Neuronal stem cell (in vitro differentiated cells): ENCODE data around the gene SPATA20.

Experiments used
- DNase-seq: peaks from one replicate; pipeline ENCODE4 v3.0.0-alpha.2; 2013; ENCODE audit warnings: low spot score
- H2AFZ ChIP-seq: one replicate; pipeline ENCODE4 v1.6.1; 2013; ENCODE audit warnings: mild to moderate bottlenecking, low read length, inconsistent platforms
- H2AK5ac ChIP-seq: 2 replicates; pipeline ENCODE4 v1.6.1; 2013; ENCODE audit warnings: low read depth, mild to moderate bottlenecking, inconsistent platforms, low read length, moderate library complexity, mixed read lengths
- H2BK120ac ChIP-seq: 2 replicates; pipeline ENCODE4 v1.6.1; 2013; ENCODE audit warnings: low read depth, mild to moderate bottlenecking, inconsistent platforms, low read length, moderate library complexity, mixed read lengths
- H2BK12ac ChIP-seq: one replicate; pipeline ENCODE4 v1.6.1; 2013; ENCODE audit warnings: low read length, inconsistent platforms
- H2BK15ac ChIP-seq: 2 replicates; pipeline ENCODE4 v1.6.1; 2013; ENCODE audit warnings: mild to moderate bottlenecking, low read length, inconsistent platforms, mixed read lengths
- H2BK5ac ChIP-seq: one replicate; pipeline ENCODE4 v1.6.1; 2013; ENCODE audit warnings: inconsistent platforms, mild to moderate bottlenecking, low read length, moderate library complexity
- H3K14ac ChIP-seq: one replicate; pipeline ENCODE4 v1.6.1; 2013; ENCODE audit warnings: low read length, inconsistent platforms
- H3K18ac ChIP-seq: 2 replicates; pipeline ENCODE4 v1.6.1; 2013; ENCODE audit warnings: low read length, inconsistent platforms
- H3K23ac ChIP-seq: 2 replicates; pipeline ENCODE4 v1.6.1; 2013; ENCODE audit warnings: low read depth, mild to moderate bottlenecking, mixed read lengths, low read length, inconsistent platforms; ENCODE audit not compliant: poor library complexity
- H3K27ac ChIP-seq: replicated peaks from 3 replicates; pipeline ENCODE4 v1.5.1; 2013; ENCODE audit warnings: low read length, inconsistent platforms
- H3K27me3 ChIP-seq, 3 experiments: 2 replicates each; pipeline ENCODE4 v1.6.1; 2013; ENCODE audit warnings: low read length in 3 of 3, mild to moderate bottlenecking in 2 of 3, inconsistent platforms in 1 of 3, low read depth in 1 of 3, mixed read lengths in 1 of 3, moderate library complexity in 1 of 3; ENCODE audit not compliant: control insufficient read depth in 3 of 3, insufficient read depth in 3 of 3
- H3K36me3 ChIP-seq, 2 donors: replicated peaks in 1 of 2; 2 replicates each; pipeline ENCODE4 v1.6.1; 2013; ENCODE audit warnings: low read length in 2 of 2; ENCODE audit not compliant: control insufficient read depth in 2 of 2, insufficient read depth in 2 of 2
- H3K4ac ChIP-seq: 2 replicates; pipeline ENCODE4 v1.6.1; 2013; ENCODE audit warnings: inconsistent platforms, mild to moderate bottlenecking, low read length, moderate library complexity
- H3K4me1 ChIP-seq, 2 donors: 1 replicate in 1 of 2; 2 replicates in 1 of 2; pipeline ENCODE4 v1.6.1; 2013; ENCODE audit warnings: low read length in 2 of 2, low read depth in 1 of 2; ENCODE audit not compliant: control insufficient read depth in 2 of 2, insufficient read depth in 1 of 2
- H3K4me2 ChIP-seq: one replicate; pipeline ENCODE4 v1.6.1; 2013; ENCODE audit warnings: mild to moderate bottlenecking, low read length, inconsistent platforms; ENCODE audit not compliant: insufficient read depth, poor library complexity, severe bottlenecking
- H3K4me3 ChIP-seq, 2 donors: 2 replicates each; pipeline ENCODE4 v1.5.1; 2013; ENCODE audit warnings: low read length in 2 of 2, mild to moderate bottlenecking in 2 of 2, inconsistent platforms in 1 of 2, moderate library complexity in 1 of 2
- H3K79me1 ChIP-seq: one replicate; pipeline ENCODE4 v1.6.1; 2013; ENCODE audit warnings: low read depth, mild to moderate bottlenecking, inconsistent platforms, low read length, moderate library complexity
- H3K9ac ChIP-seq: one replicate; pipeline ENCODE4 v1.6.1; 2013; ENCODE audit warnings: mild to moderate bottlenecking, low read depth, low read length, inconsistent platforms; ENCODE audit not compliant: poor library complexity
- H3K9me3 ChIP-seq, 2 donors: replicated peaks in 1 of 2; 2 replicates each; pipeline versions ENCODE3 to v1.6.1; 2013; ENCODE audit warnings: low read length in 2 of 2, mild to moderate bottlenecking in 2 of 2, inconsistent platforms in 1 of 2, low read depth in 1 of 2, mixed read lengths in 1 of 2, moderate library complexity in 1 of 2; ENCODE audit not compliant: control insufficient read depth in 2 of 2, insufficient read depth in 1 of 2
- H4K8ac ChIP-seq: one replicate; pipeline ENCODE4 v1.6.1; 2013; ENCODE audit warnings: low read depth, mild to moderate bottlenecking, inconsistent platforms, low read length, moderate library complexity
- H4K91ac ChIP-seq: one replicate; pipeline ENCODE4 v1.6.1; 2013; ENCODE audit warnings: low read length, low read depth, mild to moderate bottlenecking, inconsistent platforms; ENCODE audit not compliant: poor library complexity
- WGBS, 2 donors: extraction: QIAGEN DNeasy Blood & Tissue Kit; methylation state at CpG; one replicate each; pipeline ENCODE4 v1.1.7; 2013; ENCODE audit warnings: missing lambda C conversion rate in 2 of 2, mixed read lengths in 1 of 2; ENCODE audit not compliant: insufficient read length in 2 of 2, insufficient replicate concordance in 1 of 2; ENCODE audit errors: extremely low coverage in 2 of 2; 5-methylcytosine and 5-hydroxymethylcytosine counted together

The SPATA20 gene

DNA sequence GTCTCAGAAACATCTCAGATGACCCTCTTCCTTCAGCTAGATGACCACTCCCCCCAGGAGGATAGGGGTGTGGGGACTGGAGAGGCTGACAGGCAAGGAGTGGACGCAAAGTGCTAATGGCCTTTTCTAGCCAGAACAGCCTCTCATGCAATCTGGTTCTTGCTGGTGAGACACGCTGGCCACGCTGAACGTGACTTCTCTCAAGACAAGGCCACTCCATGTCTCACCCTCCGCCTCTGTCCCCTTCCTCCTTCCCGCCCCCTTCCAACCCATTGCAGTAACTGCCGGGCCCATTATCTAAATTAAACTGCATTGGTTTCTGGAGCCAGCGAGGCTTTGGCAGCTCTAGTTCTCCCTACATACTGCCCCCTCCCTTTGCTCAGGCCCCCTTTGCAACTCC, 23.1 kb downstream of the SPATA20 start:
- Histone ChIP-seq H3K4ac (no peak overlapping the region), H2BK12ac (no peak overlapping the region), H3K9me3 (no peaks in the 10 kb centered on the region), H3K36me3 (no peaks in the 10 kb centered on the region), H2AK5ac (peak overlapping the region; percentile 57), H3K4me2 (no peak overlapping the region), H3K23ac (no peak overlapping the region), H3K79me1 (no peaks in the 10 kb centered on the region), H3K27ac (no peak overlapping the region), H2AFZ (no peak overlapping the region), H4K8ac (no peak overlapping the region), H3K9ac (peak overlapping the region; percentile 85), H2BK120ac (no peak overlapping the region), H3K18ac (peak overlapping the region; percentile 92), H3K14ac (no peak overlapping the region), H2BK5ac (no peak overlapping the region), H2BK15ac (no peak overlapping the region), H3K4me1 (peaks cover 33 to 35% of the 10 kb centered on the region in 2 donors), H3K27me3 (no peaks in the 10 kb centered on the region), H4K91ac (no peak overlapping the region), H3K4me3 (no peak overlapping the region)
- no CpG with 5 or more reads among the region's 8 CpGs for WGBS, 2 donors
- no peak for DNase-seq

DNA sequence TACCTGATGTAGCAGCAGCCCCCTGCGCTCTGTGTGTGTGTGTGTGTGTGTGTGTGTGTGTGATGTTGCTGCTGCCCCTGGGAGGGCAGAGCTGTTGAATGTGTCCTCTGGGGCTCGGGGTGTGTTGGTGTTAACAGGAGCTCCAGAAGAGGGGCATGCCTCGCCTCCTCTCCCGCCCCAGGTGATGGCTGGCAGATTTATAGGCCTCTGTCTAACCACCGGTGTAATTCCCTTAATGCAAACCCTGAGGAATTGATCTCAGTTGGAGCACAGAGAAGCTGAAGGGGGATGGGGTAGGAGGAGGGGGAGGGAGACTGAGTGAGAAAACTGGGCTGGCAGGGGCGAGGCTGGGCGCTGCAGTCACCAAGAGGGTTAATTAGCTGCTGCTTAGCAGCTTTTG, 23.6 kb downstream of the SPATA20 start:
- Histone ChIP-seq H3K18ac (peak overlapping the region; percentile 92), H4K91ac (no peak overlapping the region), H3K27ac (no peak overlapping the region), H2BK12ac (no peak overlapping the region), H2AFZ (no peak overlapping the region), H3K9ac (peak overlapping the region; percentile 85), H3K27me3 (no peaks in the 10 kb centered on the region), H2BK120ac (no peak overlapping the region), H3K9me3 (no peaks in the 10 kb centered on the region), H3K4ac (no peak overlapping the region), H3K36me3 (no peaks in the 10 kb centered on the region), H2AK5ac (peak overlapping the region; percentile 57), H3K79me1 (no peaks in the 10 kb centered on the region), H3K14ac (no peak overlapping the region), H3K23ac (no peak overlapping the region), H2BK5ac (no peak overlapping the region), H2BK15ac (no peak overlapping the region), H3K4me2 (no peak overlapping the region), H3K4me3 (no peak overlapping the region), H3K4me1 (peaks cover 29 to 30% of the 10 kb centered on the region in 2 donors), H4K8ac (no peak overlapping the region)
- no CpG with 5 or more reads among the region's 7 CpGs for WGBS, 2 donors
- no peak for DNase-seq

DNA sequence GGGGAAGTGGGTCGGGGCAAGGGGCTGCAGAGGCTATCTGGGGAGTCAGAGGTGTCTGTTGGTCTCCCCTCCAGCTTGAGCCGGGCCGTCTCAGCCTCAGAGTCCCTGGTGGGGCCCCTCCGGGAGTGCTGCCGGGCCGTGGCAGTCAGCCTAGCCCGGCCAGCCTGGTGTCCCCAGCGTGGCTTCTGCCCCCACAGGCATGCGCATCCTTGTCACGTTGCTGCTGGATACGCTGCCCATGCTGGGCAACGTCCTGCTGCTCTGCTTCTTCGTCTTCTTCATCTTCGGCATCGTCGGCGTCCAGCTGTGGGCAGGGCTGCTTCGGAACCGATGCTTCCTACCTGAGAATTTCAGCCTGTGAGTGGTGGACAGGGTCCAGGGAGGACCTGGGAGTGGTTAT, 24.7 kb downstream of the SPATA20 start:
- no peak overlapping the region for H2AFZ ChIP-seq
- WGBS, 2 donors: no CpG with 5 or more reads among the region's 19 CpGs
- no peak overlapping the region for H3K14ac ChIP-seq

DNA sequence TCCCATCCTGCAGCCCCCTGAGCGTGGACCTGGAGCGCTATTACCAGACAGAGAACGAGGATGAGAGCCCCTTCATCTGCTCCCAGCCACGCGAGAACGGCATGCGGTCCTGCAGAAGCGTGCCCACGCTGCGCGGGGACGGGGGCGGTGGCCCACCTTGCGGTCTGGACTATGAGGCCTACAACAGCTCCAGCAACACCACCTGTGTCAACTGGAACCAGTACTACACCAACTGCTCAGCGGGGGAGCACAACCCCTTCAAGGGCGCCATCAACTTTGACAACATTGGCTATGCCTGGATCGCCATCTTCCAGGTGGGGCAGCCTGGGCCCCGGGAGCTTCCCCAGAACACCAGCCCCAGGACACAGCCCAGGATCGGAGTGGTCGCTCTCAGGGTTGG, 25.6 kb downstream of the SPATA20 start:
- Histone ChIP-seq H2AFZ (no peak overlapping the region), H3K4ac (no peak overlapping the region)
- no CpG with 5 or more reads among the region's 20 CpGs for WGBS, 2 donors

More for the DNA sequence above, 24.7 kb downstream of the SPATA20 start:
- Histone ChIP-seq H3K4me3 (no peak overlapping the region), H3K27ac (no peak overlapping the region), H3K79me1 (no peaks in the 10 kb centered on the region), H3K27me3 (no peaks in the 10 kb centered on the region), H2BK120ac (no peak overlapping the region), H2BK5ac (no peak overlapping the region), H3K4me2 (no peak overlapping the region), H4K8ac (no peak overlapping the region), H2BK15ac (peak overlapping the region; percentile 87), H2AK5ac (peak overlapping the region; percentile 45), H3K9me3 (no peaks in the 10 kb centered on the region), H3K4ac (no peak overlapping the region), H4K91ac (no peak overlapping the region), H3K18ac (peak overlapping the region; percentile 79), H3K23ac (peak overlapping the region; percentile 49), H3K36me3 (no peaks in the 10 kb centered on the region), H3K4me1 (peaks cover 19% of the 10 kb centered on the region in 2 donors), H2BK12ac (peak overlapping the region; percentile 85), H3K9ac (peak overlapping the region; percentile 84)
- no peak for DNase-seq

More for the DNA sequence above, 25.6 kb downstream of the SPATA20 start:
- Histone ChIP-seq H3K79me1 (no peaks in the 10 kb centered on the region), H3K23ac (no peak overlapping the region), H2BK120ac (no peak overlapping the region), H3K27ac (no peak overlapping the region), H3K9ac (no peak overlapping the region), H3K4me2 (no peak overlapping the region), H3K4me3 (no peak overlapping the region), H2BK5ac (no peak overlapping the region), H4K8ac (no peak overlapping the region), H3K14ac (no peak overlapping the region), H3K27me3 (no peaks in the 10 kb centered on the region), H2BK12ac (no peak overlapping the region), H3K36me3 (no peaks in the 10 kb centered on the region), H2AK5ac (no peak overlapping the region), H2BK15ac (peak overlapping the region; percentile 34), H4K91ac (no peak overlapping the region), H3K4me1 (peaks cover 13 to 19% of the 10 kb centered on the region in 2 donors), H3K18ac (peak overlapping the region; percentile 41), H3K9me3 (peaks cover 0 to 3% of the 10 kb centered on the region in 2 donors)
- no peak for DNase-seq
